HepG2 (cell line): ENCODE results near the gene DSN1.

Experiments used
- CREB1 ChIP-seq, 2 experiments: fragments of 450-650 bp in 1 of 2; IDR thresholded peaks; 2 replicates each; pipeline ENCODE4 v1.6.1; 2016 to 2017; ENCODE audit warnings: control low read depth in 1 of 2, mild to moderate bottlenecking in 1 of 2, missing compliant biosample characterization in 1 of 2, missing genetic modification characterization in 1 of 2
- FOXA3 ChIP-seq: IDR thresholded peaks from 2 replicates; pipeline ENCODE4 v1.6.1; 2016; ENCODE audit warnings: missing genetic modification reagents, missing compliant biosample characterization
- HOXA3 ChIP-seq: sonication (generic); formaldehyde crosslinking; IDR thresholded peaks from 2 replicates; pipeline ENCODE4 v1.5.0; 2020; ENCODE audit warnings: missing genetic modification reagents
- ZBTB10 ChIP-seq: sonication (generic); formaldehyde crosslinking; IDR thresholded peaks from 2 replicates; pipeline ENCODE4 v1.4.0; 2020; ENCODE audit warnings: missing genetic modification reagents, borderline replicate concordance
- TF ChIP-seq, protein P1 (sequence below): sonication (generic); formaldehyde crosslinking; IDR thresholded peaks from 2 replicates; pipeline ENCODE4 v1.8.1; 2023; ENCODE audit warnings: mild to moderate bottlenecking, missing genetic modification reagents, borderline replicate concordance
- TF ChIP-seq, protein P2 (sequence below): sonication (generic); formaldehyde crosslinking; IDR thresholded peaks from 2 replicates; pipeline ENCODE4 v1.4.0; 2020; ENCODE audit warnings: missing genetic modification reagents

DNA sequence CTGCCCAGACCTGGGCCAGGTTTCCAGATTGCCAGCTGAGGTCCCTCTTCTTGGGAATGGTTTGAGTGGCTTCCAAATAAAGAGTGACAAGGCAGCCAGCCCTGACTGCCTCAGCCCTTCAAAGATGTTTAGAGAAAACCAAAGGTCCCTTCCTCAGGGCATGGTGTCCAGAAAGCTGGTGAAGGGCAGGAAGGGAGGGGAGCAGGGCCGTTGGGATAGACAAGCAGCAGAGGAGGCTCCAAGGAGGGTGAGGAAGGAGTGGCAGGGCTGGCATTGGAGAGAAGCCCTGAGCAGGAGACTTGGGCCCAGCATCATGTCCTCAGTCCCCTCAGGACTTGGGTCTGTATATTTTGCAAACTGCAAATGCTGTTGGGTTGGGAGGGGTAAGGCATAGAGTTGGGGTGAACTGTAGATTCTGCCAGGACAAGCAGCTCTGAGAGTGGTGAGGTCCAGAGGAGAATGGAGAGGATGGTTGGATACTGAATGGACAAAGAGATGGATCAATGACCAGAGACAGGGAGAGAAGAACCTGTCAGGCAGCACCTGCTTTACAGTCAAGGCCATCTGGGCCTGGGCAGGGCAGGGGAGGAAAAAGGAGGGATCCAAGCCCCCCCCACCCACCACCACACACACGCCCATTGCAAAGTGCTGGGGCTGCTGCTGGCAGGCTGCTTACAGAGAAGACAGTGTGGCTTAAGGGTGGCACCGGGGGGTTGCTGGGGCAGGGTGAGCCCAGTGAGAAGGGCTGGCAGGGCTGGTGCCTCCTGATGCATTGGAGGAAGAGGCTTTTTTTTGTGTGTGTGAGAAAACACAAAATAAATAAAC is 5.5 kb upstream of the DSN1 start:
- TF ChIP-seq FOXA3 (CRISPR knock-in tag), result no peak
- TF ChIP-seq ZBTB10 (CRISPR knock-in tag), result no peak
- TF ChIP-seq HOXA3, result no peak
- TF ChIP-seq, protein P1, sequence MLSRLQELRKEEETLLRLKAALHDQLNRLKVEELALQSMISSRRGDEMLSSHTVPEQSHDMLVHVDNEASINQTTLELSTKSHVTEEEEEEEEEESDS (CRISPR knock-in tag), result no peak
- TF ChIP-seq CREB1 (IDR thresholded peaks at IDR 0.05), result no peak
- TF ChIP-seq CREB1 (CRISPR knock-in tag; IDR thresholded peaks at IDR 0.05), result no peak
- TF ChIP-seq, protein P2, sequence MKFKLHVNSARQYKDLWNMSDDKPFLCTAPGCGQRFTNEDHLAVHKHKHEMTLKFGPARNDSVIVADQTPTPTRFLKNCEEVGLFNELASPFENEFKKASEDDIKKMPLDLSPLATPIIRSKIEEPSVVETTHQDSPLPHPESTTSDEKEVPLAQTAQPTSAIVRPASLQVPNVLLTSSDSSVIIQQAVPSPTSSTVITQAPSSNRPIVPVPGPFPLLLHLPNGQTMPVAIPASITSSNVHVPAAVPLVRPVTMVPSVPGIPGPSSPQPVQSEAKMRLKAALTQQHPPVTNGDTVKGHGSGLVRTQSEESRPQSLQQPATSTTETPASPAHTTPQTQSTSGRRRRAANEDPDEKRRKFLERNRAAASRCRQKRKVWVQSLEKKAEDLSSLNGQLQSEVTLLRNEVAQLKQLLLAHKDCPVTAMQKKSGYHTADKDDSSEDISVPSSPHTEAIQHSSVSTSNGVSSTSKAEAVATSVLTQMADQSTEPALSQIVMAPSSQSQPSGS, result no peak
